ENCODE measurements around the gene ARRB1. TPM values are rescaled to one million over a fixed set of nuclear protein-coding genes. Genes with fewer than 3 reads are reported as not detected.
A peak's percentile ranks its signal among the peaks of the same experiment; 100 is the strongest.

Gene ARRB1
- total and polyA plus RNA-seq, 2 of the 13 experiments (the other 11 are each of a cell fraction or from before 2014, with no cell fraction given) = 22.5 to 35.7 TPM

GRCh38 chr11:75280227-75280701 is 71.2 kb downstream of the ARRB1 start (continued):
- TF ChIP-seq ZNF18 (CRISPR knock-in tag; IDR thresholded peaks at IDR 0.05; ENCODE audit: insufficient replicate concordance) (no peak), KLF16 (CRISPR knock-in tag; IDR thresholded peaks at IDR 0.05) (0 out of 4 replicates have a peak, but pooled peaks of 1 of the 2 experiments have one; percentile 42), HMGA1 (CRISPR knock-in tag; conservative IDR thresholded peaks at IDR 0.05) (no peak), RXRB (CRISPR knock-in tag; IDR thresholded peaks at IDR 0.05; ENCODE audit: borderline replicate concordance) (peak; percentile 67), TSC22D2 (CRISPR knock-in tag; IDR thresholded peaks at IDR 0.05; ENCODE audit: borderline replicate concordance) (0 out of 2 replicates have a peak, but pooled peaks have one; percentile 43), SP1 (IDR thresholded peaks at IDR 0.05) (no peak), SP1 (CRISPR knock-in tag; IDR thresholded peaks at IDR 0.05) (0 out of 2 replicates have a peak, but pooled peaks have one; percentile 40), SKI (IDR thresholded peaks at IDR 0.05; ENCODE audit: partially characterized antibody) (no peak), ZBTB21 (CRISPR knock-in tag; IDR thresholded peaks at IDR 0.05) (0 out of 2 replicates have a peak, but pooled peaks have one; percentile 20), NFKB2 (CRISPR knock-in tag; IDR thresholded peaks at IDR 0.05; ENCODE audit: borderline replicate concordance) (peak; percentile 72; the same call in 1 of the 2 replicates), MIER2 (CRISPR knock-in tag; IDR thresholded peaks at IDR 0.05) (0 out of 2 replicates have a peak, but pooled peaks have one; percentile 44), ARID5B (CRISPR knock-in tag; IDR thresholded peaks at IDR 0.05) (no peak), GLMP (CRISPR knock-in tag; IDR thresholded peaks at IDR 0.05; ENCODE audit: borderline replicate concordance) (no peak), ZNF574 (CRISPR knock-in tag; IDR thresholded peaks at IDR 0.05) (0 out of 2 replicates have a peak, but pooled peaks have one; percentile 18), KDM3A (CRISPR knock-in tag; IDR thresholded peaks at IDR 0.05; ENCODE audit: low read depth) (0 out of 2 replicates have a peak, but pooled peaks have one; percentile 31), WIZ (CRISPR knock-in tag; IDR thresholded peaks at IDR 0.05) (no peak), ZNF703 (CRISPR knock-in tag; IDR thresholded peaks at IDR 0.05; ENCODE audit: borderline replicate concordance) (no peak), ELF1 (CRISPR knock-in tag; IDR thresholded peaks at IDR 0.05) (no peak), TEAD2 (CRISPR knock-in tag; IDR thresholded peaks at IDR 0.05) (no peak), ZNF350 (CRISPR knock-in tag; IDR thresholded peaks at IDR 0.05; ENCODE audit: borderline replicate concordance, low read depth) (0 out of 2 replicates have a peak, but pooled peaks have one; percentile 10), ZNF44 (CRISPR knock-in tag; IDR thresholded peaks at IDR 0.05) (no peak)
